GM18517 (cell line): Measurements from ENCODE around the gene ZNF205.

Experiments used
- ATAC-seq: cut with Tn5 transposase; IDR thresholded peaks from one replicate; pipeline ENCODE4 v1.9.1; 2021; ENCODE audit warnings: mild to moderate bottlenecking, moderate library complexity; ENCODE audit not compliant: unreplicated experiment

Gene ZNF205

GRCh38 chr16:3101018-3101840, 11.2 kb upstream of the ZNF205 start:
- ATAC-seq, result no peak

- no peak for ATAC-seq
Measured at GRCh38 chr16:3101841-3102470, 10.4 kb upstream of the ZNF205 start.

- ATAC-seq, result peak; percentile 60
Measured at GRCh38 chr16:3106205-3106928, 6.0 kb upstream of the ZNF205 start.

DNA sequence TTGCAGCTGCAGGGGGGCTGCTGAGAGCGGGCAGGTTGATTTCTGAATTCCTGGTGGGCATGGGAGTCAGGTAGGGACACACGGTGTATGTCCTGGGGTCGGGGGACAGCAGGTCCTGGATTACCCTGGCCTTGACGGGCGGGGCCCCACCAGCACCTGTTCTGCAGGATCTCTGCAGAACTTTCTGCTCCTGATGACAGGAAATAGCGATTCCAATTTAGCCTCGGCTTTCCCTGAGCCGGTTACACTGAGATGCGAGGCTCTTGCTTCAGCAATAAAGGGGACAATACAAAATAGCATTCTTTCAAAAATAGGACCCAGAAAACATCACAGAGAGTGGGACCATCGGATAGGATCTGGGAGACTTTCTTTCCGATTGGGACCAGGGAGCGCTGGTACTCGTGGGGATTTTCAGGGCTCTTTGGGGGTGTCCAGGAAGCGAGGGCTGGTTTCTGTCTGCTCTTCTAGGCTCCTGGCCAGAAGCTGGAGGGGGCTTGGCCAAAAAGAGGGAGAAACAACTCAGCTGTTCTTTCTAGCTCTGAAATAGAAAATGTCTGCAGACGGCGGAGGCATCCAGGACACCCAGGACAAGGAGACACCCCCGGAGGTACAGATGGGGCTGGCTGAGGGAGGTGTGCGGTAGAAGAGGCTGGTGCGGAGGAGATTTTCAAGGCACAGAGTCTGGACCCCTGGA, 642 bp downstream of the ZNF205 start:
- no peak for ATAC-seq

DNA sequence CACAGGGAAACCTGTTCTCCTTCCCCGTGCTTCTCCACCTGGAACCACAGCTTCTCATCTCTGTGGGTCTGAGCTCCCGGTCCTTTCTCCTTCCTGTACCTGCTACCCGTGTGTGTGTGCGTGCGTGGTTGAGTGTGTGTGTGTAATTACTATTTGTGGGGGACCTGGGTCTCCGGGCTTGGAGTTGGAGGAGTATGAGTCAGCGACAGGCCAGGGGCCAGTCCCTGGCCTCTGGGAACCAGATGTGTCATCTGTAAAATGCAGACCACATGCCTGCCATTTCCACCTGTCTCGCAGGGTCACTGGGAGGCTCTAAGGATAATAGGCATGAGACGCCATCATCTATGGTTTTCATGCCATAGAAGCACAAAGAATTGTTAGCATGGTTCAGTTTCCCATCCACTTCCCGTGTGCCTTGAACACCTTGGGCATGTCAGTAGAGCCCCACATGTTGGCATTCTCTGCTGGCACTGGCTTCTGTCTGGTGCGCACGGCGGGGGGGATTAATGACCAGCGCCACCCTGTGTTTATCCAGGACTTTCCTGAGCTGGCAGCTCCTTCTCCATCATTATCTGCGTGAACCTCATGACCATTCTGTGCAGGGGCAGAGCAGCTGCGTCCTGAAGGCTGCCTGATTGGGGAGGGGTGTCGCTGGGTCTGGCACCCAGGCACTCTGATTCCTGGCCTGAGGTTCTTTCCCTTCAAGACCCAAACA, 1.5 kb downstream of the ZNF205 start:
- ATAC-seq, result no peak

- no peak for ATAC-seq
Measured at GRCh38 chr16:3115003-3115402, 2.6 kb downstream of the ZNF205 start.

GRCh38 chr16:3115561-3115960, 3.2 kb downstream of the ZNF205 start:
- no peak for ATAC-seq

- ATAC-seq, result no peak
Measured at GRCh38 chr16:3118204-3118790, 5.9 kb downstream of the ZNF205 start.

- no peak for ATAC-seq
Measured at GRCh38 chr16:3118846-3119245, 6.5 kb downstream of the ZNF205 start.

DNA sequence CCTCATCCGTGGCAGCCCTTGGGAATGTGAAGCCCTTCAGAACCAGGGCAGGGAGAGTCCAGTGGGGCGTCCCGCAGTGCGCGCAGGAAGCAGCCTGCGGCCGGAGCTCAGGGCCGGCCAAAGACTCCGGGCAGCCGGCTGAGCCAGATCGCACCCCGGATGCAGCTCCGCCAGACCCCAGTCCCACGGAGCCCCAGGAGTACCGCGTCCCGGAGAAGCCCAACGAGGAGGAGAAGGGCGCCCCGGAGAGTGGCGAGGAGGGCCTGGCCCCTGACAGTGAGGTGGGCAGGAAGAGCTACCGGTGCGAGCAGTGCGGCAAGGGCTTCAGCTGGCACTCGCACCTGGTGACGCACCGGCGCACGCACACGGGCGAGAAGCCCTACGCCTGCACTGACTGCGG, 6.9 kb downstream of the ZNF205 start:
- ATAC-seq, result no peak

DNA sequence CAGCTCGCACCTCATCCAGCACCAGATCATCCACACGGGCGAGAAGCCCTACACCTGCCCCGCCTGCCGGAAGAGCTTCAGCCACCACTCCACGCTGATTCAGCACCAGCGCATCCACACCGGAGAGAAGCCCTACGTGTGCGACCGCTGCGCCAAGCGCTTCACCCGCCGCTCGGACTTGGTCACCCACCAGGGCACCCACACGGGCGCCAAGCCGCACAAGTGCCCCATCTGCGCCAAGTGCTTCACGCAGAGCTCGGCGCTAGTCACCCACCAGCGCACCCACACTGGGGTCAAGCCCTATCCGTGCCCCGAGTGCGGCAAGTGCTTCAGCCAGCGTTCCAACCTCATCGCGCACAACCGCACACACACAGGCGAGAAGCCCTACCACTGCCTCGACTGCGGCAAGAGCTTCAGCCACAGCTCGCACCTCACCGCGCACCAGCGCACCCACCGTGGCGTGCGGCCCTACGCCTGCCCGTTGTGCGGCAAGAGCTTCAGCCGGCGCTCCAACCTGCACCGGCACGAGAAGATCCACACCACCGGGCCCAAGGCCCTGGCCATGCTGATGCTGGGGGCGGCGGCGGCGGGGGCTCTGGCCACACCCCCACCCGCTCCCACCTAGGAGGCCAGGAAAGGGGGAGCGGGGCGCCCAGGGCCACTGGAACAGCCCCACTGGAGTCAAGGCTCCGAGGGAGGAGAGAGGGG, 7.5 kb downstream of the ZNF205 start:
- ATAC-seq, result no peak

DNA sequence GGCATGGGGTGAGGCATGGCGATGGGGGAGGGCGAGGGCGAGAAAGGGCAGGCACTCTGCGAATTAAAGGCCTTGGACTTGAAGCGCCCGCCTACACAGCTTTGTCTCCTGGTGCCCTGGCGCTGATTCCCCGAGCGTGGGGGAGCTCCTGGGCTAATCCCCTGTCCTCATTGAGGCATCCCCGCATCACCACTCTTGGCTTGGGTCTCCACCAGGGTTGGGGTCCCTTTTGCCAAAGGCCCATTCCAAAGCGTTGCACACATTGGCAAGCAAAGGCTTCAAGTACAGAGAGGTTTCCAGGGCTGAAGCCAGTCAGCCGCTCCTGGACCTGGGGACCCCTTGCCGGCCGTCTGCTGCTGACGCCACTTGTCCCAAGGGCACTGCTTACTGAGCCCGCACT, 8.0 kb downstream of the ZNF205 start:
- ATAC-seq, result no peak

GRCh38 chr16:3121851-3122467, 9.6 kb downstream of the ZNF205 start:
- no peak for ATAC-seq

- no peak for ATAC-seq
Measured at GRCh38 chr16:3122926-3123570, 10.7 kb downstream of the ZNF205 start.

DNA sequence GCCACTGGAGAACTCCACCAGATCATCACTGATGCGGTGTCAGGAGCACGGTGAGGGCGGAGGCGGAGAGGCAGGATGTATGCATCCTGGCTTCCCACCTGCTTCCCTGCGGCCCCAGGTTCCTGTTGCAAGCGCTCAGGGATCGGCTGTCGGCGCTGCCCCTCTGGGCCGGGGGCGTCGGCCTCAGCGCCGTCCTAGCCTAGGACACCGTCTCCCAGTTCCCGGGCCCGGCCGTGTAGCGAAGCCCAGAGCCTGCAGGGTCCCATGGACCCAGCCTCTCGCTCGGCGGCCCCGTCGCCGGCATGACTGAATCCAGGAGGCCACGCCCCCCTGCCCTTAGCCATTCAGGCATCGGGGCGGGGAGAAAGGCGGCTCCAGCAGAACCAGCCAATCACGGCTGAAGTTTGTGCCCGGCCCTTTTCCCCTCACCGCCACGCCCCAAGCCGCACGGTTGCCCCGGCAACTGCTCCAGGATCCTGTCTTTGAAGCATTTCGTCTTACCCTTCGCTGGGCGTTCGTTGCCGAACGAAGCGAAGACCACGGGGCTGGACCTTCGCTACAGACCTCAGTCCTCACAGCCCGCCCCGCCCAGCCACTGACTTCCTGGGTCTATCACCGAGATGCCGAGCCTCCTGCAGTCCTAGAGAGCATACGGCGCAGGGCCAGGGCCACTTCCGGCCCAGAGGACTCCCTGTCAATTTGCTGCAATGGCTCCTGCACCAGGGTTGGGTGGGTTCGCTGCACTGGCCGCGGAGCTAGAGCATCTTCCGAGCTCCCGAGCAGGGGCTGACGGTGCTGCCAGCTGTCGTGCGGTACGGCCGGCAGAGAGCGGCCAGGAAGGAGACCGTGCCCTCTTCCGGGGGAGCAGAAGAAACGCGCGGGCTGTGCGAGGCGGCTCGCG, 11.8 kb downstream of the ZNF205 start:
- peak; percentile 68 for ATAC-seq

- no peak for ATAC-seq
Measured at GRCh38 chr16:3127745-3128144, 15.4 kb downstream of the ZNF205 start.
